Measurements from ENCODE around the gene EME1. TPM values are rescaled to one million over a fixed set of nuclear protein-coding genes. Genes with fewer than 3 reads are reported as not detected.

Gene EME1
- total RNA-seq, 4 donors from 2014 or later, result 1.7 to 3.4 TPM; not detected in 2

DNA sequence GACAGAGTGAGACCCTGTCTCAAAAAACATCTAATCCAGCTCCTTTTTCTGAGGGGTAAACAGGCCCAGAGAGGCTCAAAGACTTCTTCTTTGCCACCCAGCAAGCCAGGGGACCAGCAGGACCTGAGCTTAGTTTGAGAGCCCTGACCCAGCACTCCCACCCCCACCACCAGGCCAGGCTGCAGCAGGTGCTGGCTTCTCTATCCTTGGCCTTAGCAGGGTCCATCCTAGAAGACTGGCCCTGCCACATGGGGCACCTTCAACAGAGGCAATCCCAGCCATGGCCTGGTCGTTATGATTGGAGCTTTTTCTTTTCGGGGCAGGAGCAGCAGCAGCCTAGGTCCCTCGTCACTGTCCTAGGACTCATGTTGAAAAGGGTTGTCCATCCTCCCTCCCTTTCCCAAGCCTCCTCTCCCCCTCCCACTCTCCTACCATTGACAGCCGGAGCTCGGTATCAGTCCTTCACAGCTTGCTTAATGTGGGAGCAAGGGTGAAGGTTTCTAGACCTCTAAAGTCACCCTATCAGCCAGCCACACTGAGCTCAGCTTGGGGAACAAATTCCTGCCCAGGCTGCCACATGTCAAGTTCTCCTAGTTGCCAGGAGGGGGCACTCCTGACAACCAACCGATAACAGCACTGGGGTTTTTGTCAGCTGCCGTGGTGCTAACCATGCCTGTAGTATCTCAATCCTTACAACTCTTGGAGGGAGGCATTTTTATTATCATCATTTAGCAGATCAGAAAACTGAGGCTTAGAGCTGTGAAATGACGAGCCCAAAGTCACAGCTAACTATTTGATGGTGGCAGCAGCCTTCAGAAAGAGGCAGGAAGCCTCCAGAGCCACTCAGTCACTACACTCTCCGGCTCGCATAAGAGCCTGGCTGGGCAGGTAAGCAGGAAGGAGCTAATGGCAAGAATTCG, 11.2 kb upstream of the EME1 start:
- Histone ChIP-seq H3K27me3 (no peaks in the 10 kb centered on the region), H3K27ac (peak overlapping the region in 1 of 2 donors; percentile 18), H3K36me3 (no peaks in the 10 kb centered on the region), H3K9me3 (no peaks in the 10 kb centered on the region), H3K4me3 (no peak overlapping the region), H3K4me1 (peaks cover 0 to 5% of the 10 kb centered on the region in 2 donors)
- TF ChIP-seq, protein P1, sequence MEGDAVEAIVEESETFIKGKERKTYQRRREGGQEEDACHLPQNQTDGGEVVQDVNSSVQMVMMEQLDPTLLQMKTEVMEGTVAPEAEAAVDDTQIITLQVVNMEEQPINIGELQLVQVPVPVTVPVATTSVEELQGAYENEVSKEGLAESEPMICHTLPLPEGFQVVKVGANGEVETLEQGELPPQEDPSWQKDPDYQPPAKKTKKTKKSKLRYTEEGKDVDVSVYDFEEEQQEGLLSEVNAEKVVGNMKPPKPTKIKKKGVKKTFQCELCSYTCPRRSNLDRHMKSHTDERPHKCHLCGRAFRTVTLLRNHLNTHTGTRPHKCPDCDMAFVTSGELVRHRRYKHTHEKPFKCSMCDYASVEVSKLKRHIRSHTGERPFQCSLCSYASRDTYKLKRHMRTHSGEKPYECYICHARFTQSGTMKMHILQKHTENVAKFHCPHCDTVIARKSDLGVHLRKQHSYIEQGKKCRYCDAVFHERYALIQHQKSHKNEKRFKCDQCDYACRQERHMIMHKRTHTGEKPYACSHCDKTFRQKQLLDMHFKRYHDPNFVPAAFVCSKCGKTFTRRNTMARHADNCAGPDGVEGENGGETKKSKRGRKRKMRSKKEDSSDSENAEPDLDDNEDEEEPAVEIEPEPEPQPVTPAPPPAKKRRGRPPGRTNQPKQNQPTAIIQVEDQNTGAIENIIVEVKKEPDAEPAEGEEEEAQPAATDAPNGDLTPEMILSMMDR (IDR thresholded peaks at IDR 0.05), result peak; percentile 32 to 60 (median 56)
- no peak for TF ChIP-seq POLR2A (IDR thresholded peaks at IDR 0.05)
- DNase-seq, result no peak
- intact Hi-C loops (cut with DNase I; ENCODE audit: low total_unique reads), result no loop called here

DNA sequence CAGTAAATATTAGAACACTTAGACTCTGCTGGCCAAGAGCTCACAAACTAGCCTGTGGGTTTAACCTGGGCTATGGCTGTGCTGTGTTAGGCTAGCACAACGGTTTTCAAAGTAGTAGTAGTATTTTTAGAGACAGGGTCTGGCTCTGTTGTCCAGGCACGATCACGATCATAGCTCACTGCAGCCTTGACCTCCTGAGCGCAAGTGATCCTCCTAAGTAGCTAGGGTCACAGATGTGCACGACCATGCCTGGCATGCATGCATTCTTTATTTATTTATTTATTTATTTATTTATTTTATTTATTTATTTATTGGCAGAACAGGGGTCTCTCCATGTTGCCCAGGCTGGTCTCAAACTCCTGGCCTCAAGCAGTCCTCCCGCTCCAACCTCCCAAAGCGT, 10.4 kb upstream of the EME1 start:
- Histone ChIP-seq H3K9me3 (no peaks in the 10 kb centered on the region), H3K27ac (no peak overlapping the region), H3K36me3 (no peaks in the 10 kb centered on the region), H3K4me1 (peaks cover 0 to 5% of the 10 kb centered on the region in 2 donors), H3K4me3 (no peak overlapping the region), H3K27me3 (no peaks in the 10 kb centered on the region)
- intact Hi-C loops (cut with DNase I; ENCODE audit: low total_unique reads), result no loop called here
- no peak for DNase-seq
- TF ChIP-seq, protein P1 (IDR thresholded peaks at IDR 0.05), result no peak
- TF ChIP-seq POLR2A (IDR thresholded peaks at IDR 0.05), result no peak

DNA sequence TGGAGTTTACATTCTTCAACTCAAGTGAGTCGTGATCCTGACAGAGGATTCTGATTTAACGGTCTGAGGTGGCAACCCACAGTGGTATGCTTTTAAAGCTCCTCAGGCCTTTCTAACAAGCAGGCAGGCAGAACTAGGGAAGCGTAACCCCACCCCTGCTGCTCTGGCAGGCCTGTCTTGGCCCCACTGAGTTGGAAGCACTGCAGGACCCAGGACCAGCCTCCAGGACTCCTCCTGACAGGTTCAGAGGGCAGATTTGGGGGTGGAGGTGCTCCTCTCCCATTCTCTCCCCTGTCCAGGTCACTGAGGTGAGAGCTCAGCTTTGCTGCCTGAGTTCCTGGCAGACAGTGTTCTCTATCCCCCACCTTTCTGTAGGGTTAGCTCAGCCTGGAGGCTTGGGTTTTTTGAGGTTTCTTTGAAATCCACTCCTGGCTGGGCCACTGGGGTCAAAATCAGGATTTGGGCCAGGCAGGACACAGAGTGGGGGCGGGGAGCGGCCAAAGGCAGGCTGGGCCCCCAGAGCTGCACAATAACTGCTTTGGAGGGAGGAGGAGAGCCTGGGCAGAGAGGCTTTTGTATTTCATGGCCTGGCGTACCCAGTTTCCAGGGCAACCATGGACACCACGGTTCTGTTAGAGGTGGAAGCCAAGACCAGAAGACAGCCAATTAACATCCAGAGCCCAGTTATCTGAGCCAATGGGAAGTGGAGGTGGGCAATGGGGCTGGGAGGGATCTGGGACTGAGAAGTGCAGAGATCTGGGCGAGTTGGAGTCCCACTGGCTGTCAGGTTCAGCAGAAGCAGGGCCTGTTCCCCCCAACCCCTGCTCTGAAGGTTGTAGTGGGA, 9.6 kb upstream of the EME1 start:
- no peaks in the 10 kb centered on the region for H3K27me3 ChIP-seq
- intact Hi-C loops (cut with DNase I; ENCODE audit: low total_unique reads), result no loop called here
- peaks cover 0 to 5% of the 10 kb centered on the region in 2 donors for H3K4me1 ChIP-seq
- no peak overlapping the region for H3K4me3 ChIP-seq
- H3K9me3 ChIP-seq, result no peaks in the 10 kb centered on the region
- no peaks in the 10 kb centered on the region for H3K36me3 ChIP-seq
- no peak overlapping the region for H3K27ac ChIP-seq
- TF ChIP-seq, protein P1 (IDR thresholded peaks at IDR 0.05), result no peak
- TF ChIP-seq POLR2A (IDR thresholded peaks at IDR 0.05), result no peak
- no peak for DNase-seq

DNA sequence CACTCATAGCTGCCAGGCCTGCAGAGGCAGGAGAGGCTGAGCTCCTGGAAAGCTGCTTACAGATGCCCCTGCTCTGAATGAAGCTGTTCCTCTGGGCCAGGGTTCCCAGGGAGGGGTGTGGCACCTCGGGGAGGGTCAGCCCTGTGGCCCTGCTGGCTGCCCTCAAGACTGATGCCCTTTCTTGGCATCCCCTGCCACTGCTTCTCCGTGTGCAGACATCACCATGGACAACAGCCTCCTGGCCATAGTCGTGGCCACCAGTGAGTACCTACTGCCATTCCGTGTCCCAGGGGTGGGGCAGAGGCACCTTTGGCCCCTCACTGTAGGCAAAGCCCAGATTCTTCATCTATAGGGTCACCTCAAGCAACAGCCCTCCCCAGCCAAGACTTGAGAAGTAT, 9.0 kb upstream of the EME1 start:
- H3K27me3 ChIP-seq, result no peaks in the 10 kb centered on the region
- H3K36me3 ChIP-seq, result no peaks in the 10 kb centered on the region
- TF ChIP-seq, protein P1 (IDR thresholded peaks at IDR 0.05), result no peak
- TF ChIP-seq POLR2A (IDR thresholded peaks at IDR 0.05), result no peak
- no peaks in the 10 kb centered on the region for H3K9me3 ChIP-seq
- no peak overlapping the region for H3K27ac ChIP-seq
- H3K4me1 ChIP-seq, result peaks cover 0 to 5% of the 10 kb centered on the region in 2 donors
- no peak for DNase-seq
- H3K4me3 ChIP-seq, result no peak overlapping the region
- intact Hi-C loops (cut with DNase I; ENCODE audit: low total_unique reads), result no loop called here

Measured in uterus (tissue), 4 donors.